ENCODE measurements around the gene HOXB6. TPM values are rescaled to one million over a fixed set of nuclear protein-coding genes. Genes with fewer than 3 reads are reported as not detected.

Gene HOXB6
- polyA plus RNA-seq, 2 of the 4 experiments (the other 2 are of a cell fraction) = 10.2 to 14.7 TPM

DNA sequence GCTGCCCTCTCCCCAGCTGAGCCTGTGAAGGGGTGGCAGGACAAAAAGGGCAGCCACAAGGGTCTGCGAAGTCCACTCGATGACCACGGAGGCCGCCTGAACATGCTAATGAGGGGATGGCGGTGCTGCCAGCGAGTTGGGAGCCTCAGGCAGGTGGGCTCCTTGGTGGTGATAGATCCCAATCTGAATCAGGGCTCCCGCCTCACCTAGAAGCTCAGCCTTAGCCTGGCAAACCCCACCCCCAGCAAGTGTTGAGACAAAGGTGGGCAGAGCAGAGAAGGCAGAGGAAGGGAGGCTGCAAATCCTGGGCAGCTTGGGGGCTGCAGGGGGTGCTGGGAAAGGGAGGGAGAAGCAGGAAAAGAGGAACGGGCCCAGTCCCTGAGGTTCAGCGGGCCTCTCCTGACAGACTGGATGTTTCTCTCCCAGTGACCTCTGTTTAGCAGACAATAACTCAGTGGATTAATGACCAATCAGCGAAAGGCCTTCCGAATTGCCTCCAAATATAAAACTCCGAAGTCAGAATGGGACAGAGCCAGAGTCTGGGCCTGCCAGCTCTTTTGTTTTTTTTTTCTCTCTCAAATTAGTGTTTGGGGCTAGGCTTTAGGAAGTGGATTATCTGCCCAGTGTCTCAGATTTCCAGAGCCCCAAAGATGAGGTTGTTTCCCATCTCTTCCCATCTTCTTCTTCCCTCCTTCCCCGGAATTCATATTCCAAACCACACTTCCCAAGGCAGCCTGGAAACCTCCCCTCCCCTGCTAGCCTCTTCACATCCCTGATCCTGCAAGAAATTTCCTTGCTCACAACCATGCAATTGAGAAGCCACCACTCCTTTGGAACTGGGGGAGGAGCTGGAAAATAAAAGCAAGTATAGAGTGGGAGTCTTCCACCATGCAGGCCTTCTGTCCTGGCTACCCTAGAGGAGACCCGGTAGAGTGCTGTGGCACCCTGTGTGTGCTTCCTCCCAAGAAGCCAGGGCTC is 44.7 kb downstream of the HOXB6 start:
- Histone ChIP-seq H3K9me3 (no peaks in the 10 kb centered on the region), H3K4me2 (no peak overlapping the region), H3K4me1 (peaks cover 23% of the 10 kb centered on the region), H3K27ac (no peak overlapping the region), H3K4me3 (no peak overlapping the region)
- FAIRE-seq = no peak
- ChIA-PET POLR2A (no interaction called here), CTCF (interaction anchor here (0.6 to 1.9 kb wide), 11 partner anchors 10 to 374 kb away, joined by 3 to 6 read pairs (median 4); no protein-coding TSS in a partner anchor)
- ATAC-seq = no peak
- DNase-seq (ENCODE audit: low read depth in 1 of 2, low spot score in 1 of 2) = no peak
- TF ChIP-seq RARB (CRISPR knock-in tag; IDR thresholded peaks at IDR 0.05) = no peak
- no peak for TF ChIP-seq CBX2 (IDR thresholded peaks at IDR 0.05; ENCODE audit: borderline replicate concordance, low read depth)
- TF ChIP-seq FOSL2 (IDR thresholded peaks at IDR 0.05) = no peak
- no peak for TF ChIP-seq FOSL2 (CRISPR knock-in tag; IDR thresholded peaks at IDR 0.05)
- TF ChIP-seq CEBPB (IDR thresholded peaks at IDR 0.05) = no peak
- TF ChIP-seq, protein P1, sequence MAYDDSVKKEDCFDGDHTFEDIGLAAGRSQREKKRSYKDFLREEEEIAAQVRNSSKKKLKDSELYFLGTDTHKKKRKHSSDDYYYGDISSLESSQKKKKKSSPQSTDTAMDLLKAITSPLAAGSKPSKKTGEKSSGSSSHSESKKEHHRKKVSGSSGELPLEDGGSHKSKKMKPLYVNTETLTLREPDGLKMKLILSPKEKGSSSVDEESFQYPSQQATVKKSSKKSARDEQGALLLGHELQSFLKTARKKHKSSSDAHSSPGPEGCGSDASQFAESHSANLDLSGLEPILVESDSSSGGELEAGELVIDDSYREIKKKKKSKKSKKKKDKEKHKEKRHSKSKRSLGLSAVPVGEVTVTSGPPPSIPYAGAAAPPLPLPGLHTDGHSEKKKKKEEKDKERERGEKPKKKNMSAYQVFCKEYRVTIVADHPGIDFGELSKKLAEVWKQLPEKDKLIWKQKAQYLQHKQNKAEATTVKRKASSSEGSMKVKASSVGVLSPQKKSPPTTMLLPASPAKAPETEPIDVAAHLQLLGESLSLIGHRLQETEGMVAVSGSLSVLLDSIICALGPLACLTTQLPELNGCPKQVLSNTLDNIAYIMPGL (CRISPR knock-in tag; IDR thresholded peaks at IDR 0.05; ENCODE audit: borderline replicate concordance) = no peak
- TF ChIP-seq, protein P2, sequence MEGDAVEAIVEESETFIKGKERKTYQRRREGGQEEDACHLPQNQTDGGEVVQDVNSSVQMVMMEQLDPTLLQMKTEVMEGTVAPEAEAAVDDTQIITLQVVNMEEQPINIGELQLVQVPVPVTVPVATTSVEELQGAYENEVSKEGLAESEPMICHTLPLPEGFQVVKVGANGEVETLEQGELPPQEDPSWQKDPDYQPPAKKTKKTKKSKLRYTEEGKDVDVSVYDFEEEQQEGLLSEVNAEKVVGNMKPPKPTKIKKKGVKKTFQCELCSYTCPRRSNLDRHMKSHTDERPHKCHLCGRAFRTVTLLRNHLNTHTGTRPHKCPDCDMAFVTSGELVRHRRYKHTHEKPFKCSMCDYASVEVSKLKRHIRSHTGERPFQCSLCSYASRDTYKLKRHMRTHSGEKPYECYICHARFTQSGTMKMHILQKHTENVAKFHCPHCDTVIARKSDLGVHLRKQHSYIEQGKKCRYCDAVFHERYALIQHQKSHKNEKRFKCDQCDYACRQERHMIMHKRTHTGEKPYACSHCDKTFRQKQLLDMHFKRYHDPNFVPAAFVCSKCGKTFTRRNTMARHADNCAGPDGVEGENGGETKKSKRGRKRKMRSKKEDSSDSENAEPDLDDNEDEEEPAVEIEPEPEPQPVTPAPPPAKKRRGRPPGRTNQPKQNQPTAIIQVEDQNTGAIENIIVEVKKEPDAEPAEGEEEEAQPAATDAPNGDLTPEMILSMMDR (IDR thresholded peaks at IDR 0.05) = no peak
- no peak for TF ChIP-seq HDAC2 (IDR thresholded peaks at IDR 0.05)
- no peak for TF ChIP-seq BHLHE40 (IDR thresholded peaks at IDR 0.05; ENCODE audit: low read depth, low read length)
- TF ChIP-seq TP53 (CRISPR knock-in tag; IDR thresholded peaks at IDR 0.05) = no peak
- TF ChIP-seq SREBF2 (IDR thresholded peaks at IDR 0.05) = no peak
- no peak for TF ChIP-seq JUN (IDR thresholded peaks at IDR 0.05)
- no peak for TF ChIP-seq HOXB13 (CRISPR knock-in tag; IDR thresholded peaks at IDR 0.05; ENCODE audit: low read depth)
- TF ChIP-seq, protein P3, sequence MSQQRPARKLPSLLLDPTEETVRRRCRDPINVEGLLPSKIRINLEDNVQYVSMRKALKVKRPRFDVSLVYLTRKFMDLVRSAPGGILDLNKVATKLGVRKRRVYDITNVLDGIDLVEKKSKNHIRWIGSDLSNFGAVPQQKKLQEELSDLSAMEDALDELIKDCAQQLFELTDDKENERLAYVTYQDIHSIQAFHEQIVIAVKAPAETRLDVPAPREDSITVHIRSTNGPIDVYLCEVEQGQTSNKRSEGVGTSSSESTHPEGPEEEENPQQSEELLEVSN (IDR thresholded peaks at IDR 0.05; ENCODE audit: borderline replicate concordance, low read depth) = no peak
- no peak for TF ChIP-seq NPAS2 (CRISPR knock-in tag; IDR thresholded peaks at IDR 0.05; ENCODE audit: borderline replicate concordance)
- no peak for TF ChIP-seq NR3C1 (IDR thresholded peaks at IDR 0.05)
- TF ChIP-seq NFE2L2 (conservative IDR thresholded peaks at IDR 0.05; ENCODE audit: low read length) = no peak
- TF ChIP-seq, protein P4, sequence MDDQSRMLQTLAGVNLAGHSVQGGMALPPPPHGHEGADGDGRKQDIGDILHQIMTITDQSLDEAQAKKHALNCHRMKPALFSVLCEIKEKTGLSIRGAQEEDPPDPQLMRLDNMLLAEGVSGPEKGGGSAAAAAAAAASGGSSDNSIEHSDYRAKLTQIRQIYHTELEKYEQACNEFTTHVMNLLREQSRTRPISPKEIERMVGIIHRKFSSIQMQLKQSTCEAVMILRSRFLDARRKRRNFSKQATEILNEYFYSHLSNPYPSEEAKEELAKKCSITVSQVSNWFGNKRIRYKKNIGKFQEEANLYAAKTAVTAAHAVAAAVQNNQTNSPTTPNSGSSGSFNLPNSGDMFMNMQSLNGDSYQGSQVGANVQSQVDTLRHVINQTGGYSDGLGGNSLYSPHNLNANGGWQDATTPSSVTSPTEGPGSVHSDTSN (IDR thresholded peaks at IDR 0.05) = no peak
- WGBS (ENCODE audit: missing lambda C conversion rate) = 91% methylated on average over 14 of the region's 14 CpGs

DNA sequence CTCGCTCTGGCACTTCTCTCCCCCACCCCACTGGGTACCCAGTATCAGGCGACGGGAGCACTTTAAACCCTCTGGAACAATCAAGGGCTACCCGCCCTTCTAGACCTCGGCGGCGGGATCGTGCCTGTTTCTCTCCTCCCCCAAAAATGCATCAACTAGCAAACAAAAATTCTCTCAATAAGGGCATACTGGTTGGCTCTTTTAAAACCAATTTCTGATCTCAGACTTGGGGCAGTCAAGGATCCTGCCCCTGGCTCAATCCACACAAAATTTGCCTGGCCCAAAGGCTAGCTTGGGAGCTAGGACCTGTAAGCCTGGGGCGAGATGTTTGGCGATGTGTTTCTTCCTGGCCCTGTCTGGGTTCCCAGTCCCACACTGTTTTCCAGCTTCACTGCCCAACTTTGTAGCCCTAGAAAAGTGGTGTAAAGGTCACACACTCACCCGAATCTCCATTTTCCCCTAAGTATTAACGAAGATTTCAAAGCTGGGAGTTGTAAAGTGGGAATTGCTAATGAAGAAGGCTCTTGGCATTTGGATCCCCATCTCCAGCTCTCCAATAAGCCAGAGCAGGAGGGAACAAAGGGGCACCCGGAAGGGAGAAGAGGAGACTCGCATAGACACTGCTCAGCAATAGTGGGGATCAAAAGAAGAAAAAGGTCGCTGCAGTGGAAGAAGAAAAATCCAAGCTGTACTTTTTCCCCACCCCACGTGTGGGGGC is 45.5 kb downstream of the HOXB6 start:
- CTCF ChIA-PET = interaction anchor here (0.6 to 1.5 kb wide), 9 partner anchors 11 to 251 kb away, joined by 3 to 6 read pairs (median 3); no protein-coding TSS in a partner anchor

More for the DNA sequence above, 45.5 kb downstream of the HOXB6 start:
- no peak overlapping the region for H3K4me3 ChIP-seq
- H3K9me3 ChIP-seq = no peaks in the 10 kb centered on the region
- TF ChIP-seq NFE2L2 (conservative IDR thresholded peaks at IDR 0.05; ENCODE audit: low read length) (no peak), EHF (CRISPR knock-in tag; IDR thresholded peaks at IDR 0.05) (no peak)
- POLR2A ChIA-PET = no interaction called here
- DNase-seq (ENCODE audit: low read depth in 1 of 2, low spot score in 1 of 2) (no peak), ATAC-seq (no peak), FAIRE-seq (no peak)
- H3K4me2 ChIP-seq = no peak overlapping the region
- H3K27ac ChIP-seq = no peak overlapping the region
- WGBS (ENCODE audit: missing lambda C conversion rate) = 85% methylated on average over 16 of the region's 16 CpGs
- peaks cover 23% of the 10 kb centered on the region for H3K4me1 ChIP-seq

Data from A549 (cell line).